Kidney (tissue), 14 donors: ENCODE measurements around the gene SIVA1. TPM values are rescaled to one million over a fixed set of nuclear protein-coding genes. Genes with fewer than 3 reads are reported as not detected.

Experiments used
- DNase-seq, 5 donors: peaks; one replicate each; pipeline ENCODE4 v3.0.0-alpha.2; 2013 to 2020
- FAIRE-seq: peaks from 2 replicates; lab custom pipeline; 2012; peaks lifted over from hg19 to GRCh38; lab: Jason Lieb, UNC
- H3K27ac ChIP-seq, 2 donors: one replicate each; pipeline ENCODE4 v1.7.0; 2013; ENCODE audit warnings: low read depth in 2 of 2, low read length in 2 of 2, inconsistent platforms in 1 of 2
- H3K27me3 ChIP-seq: one replicate; pipeline ENCODE4 v1.7.1; 2013; ENCODE audit warnings: low read length, inconsistent platforms; ENCODE audit not compliant: control insufficient read depth, insufficient read depth
- H3K36me3 ChIP-seq, 3 donors: one replicate each; pipeline versions ENCODE4 v1.7.0 to v1.7.1; 2013; ENCODE audit warnings: low read length in 3 of 3, control low read depth in 1 of 3, inconsistent platforms in 1 of 3; ENCODE audit not compliant: insufficient read depth in 3 of 3, control insufficient read depth in 2 of 3
- H3K4me1 ChIP-seq, 3 donors: one replicate each; pipeline versions ENCODE4 v1.7.0 to v1.7.1; 2013; ENCODE audit warnings: low read length in 3 of 3, inconsistent platforms in 1 of 3, low read depth in 1 of 3; ENCODE audit not compliant: control insufficient read depth in 2 of 3, insufficient read depth in 2 of 3
- H3K4me3 ChIP-seq, 3 donors: one replicate each; pipeline versions ENCODE4 v1.7.0 to v1.8.1; 2013; ENCODE audit warnings: low read length in 3 of 3, control low read depth in 1 of 3, inconsistent platforms in 1 of 3
- H3K9ac ChIP-seq, 3 donors: one replicate each; pipeline versions ENCODE4 v1.7.0 to v1.7.1; 2013; ENCODE audit warnings: low read length in 3 of 3, control low read depth in 1 of 3, inconsistent platforms in 1 of 3
- H3K9me3 ChIP-seq, 3 donors: one replicate each; pipeline versions ENCODE4 v1.7.0 to v1.7.1; 2013; ENCODE audit warnings: low read length in 3 of 3, control low read depth in 1 of 3, inconsistent platforms in 1 of 3; ENCODE audit not compliant: control insufficient read depth in 2 of 3, insufficient read depth in 1 of 3
- CTCF ChIP-seq: IDR thresholded peaks from 3 replicates; pipeline ENCODE4 v1.5.1; 2012; ENCODE audit warnings: mild to moderate bottlenecking, moderate library complexity, borderline replicate concordance; ENCODE audit not compliant: insufficient read depth; ENCODE audit errors: extremely low read depth
- intact Hi-C: fragments of 100-400 bp; cut with DNase I; formaldehyde crosslinking; loops from one replicate; pipeline ENCODE4 v1.11.1; 2022
- polyA plus RNA-seq: library from polyadenylated mRNA; stranded (reverse); fragments of 350-450 nt; fragmentation: Illumina TruSeq; extraction: RNeasy Lipid Tissue Mini Kit (QIAGEN cat#74804); gene quantifications from one replicate; pipeline ENCODE4 v1.2.3, GENCODE V29; 2014; ENCODE audit warnings: low read depth, low replicate concordance; ENCODE audit not compliant: insufficient read depth
- total RNA-seq: library from RNA; stranded (reverse); fragmentation: NEBNext Ultra II Directional; extraction: Animal tissue kit (Norgen Biotek cat#: 25700); gene quantifications from one replicate; pipeline ENCODE4 v1.2.1, GENCODE V29; 2021
- donor health status: control.
- donor health status: control.
- donor health status: control.
- donor health status: control.
- donor health status: control.
- donor health status: DM: yes; HTN: yes; CAD: no.
- donor health status: Normal renal cell carcinoma (clear cell type).

SIVA1 gene
- total and polyA plus RNA-seq, 2 donors from 2014 or later: 65.7 to 124 TPM

GRCh38 chr14:104715416-104715815, 37.5 kb upstream of the SIVA1 start:
- no peaks in the 10 kb centered on the region for H3K27me3 ChIP-seq
- DNase-seq: no peak
- FAIRE-seq: no peak
- no peak overlapping the region for H3K9ac ChIP-seq
- intact Hi-C loops: no loop called here
- no peak for TF ChIP-seq CTCF
- H3K9me3 ChIP-seq: no peaks in the 10 kb centered on the region
- H3K4me1 ChIP-seq: peaks cover 0 to 6% (median 3%) of the 10 kb centered on the region in 3 donors
- H3K4me3 ChIP-seq: no peak overlapping the region
- H3K36me3 ChIP-seq: peaks cover under 1 to 13% (median 3%) of the 10 kb centered on the region in 3 donors
- no peak overlapping the region for H3K27ac ChIP-seq

GRCh38 chr14:104715871-104716270, 37.1 kb upstream of the SIVA1 start:
- no peak overlapping the region for H3K27ac ChIP-seq
- no peaks in the 10 kb centered on the region for H3K27me3 ChIP-seq
- no peaks in the 10 kb centered on the region for H3K9me3 ChIP-seq
- intact Hi-C loops: no loop called here
- no peak overlapping the region for H3K4me3 ChIP-seq
- H3K4me1 ChIP-seq: peaks cover 0 to 6% (median 3%) of the 10 kb centered on the region in 3 donors
- TF ChIP-seq CTCF: no peak
- FAIRE-seq: no peak
- no peak overlapping the region for H3K9ac ChIP-seq
- DNase-seq: no peak
- peaks cover 0 to 10% (median 2%) of the 10 kb centered on the region in 3 donors for H3K36me3 ChIP-seq

- H3K9me3 ChIP-seq: no peaks in the 10 kb centered on the region
- no peak overlapping the region for H3K27ac ChIP-seq
- peaks cover 0 to 6% (median 6%) of the 10 kb centered on the region in 3 donors for H3K4me1 ChIP-seq
- DNase-seq (no peak), FAIRE-seq (no peak)
- no peaks in the 10 kb centered on the region for H3K27me3 ChIP-seq
- peaks cover 0 to 9% (median 2%) of the 10 kb centered on the region in 3 donors for H3K36me3 ChIP-seq
- TF ChIP-seq CTCF: no peak
- H3K4me3 ChIP-seq: no peak overlapping the region
- intact Hi-C loops: no loop called here
- H3K9ac ChIP-seq: no peak overlapping the region
Observed at GRCh38 chr14:104717137-104717536, 35.8 kb upstream of the SIVA1 start.

- no peak for FAIRE-seq
- Histone ChIP-seq H3K9me3 (no peaks in the 10 kb centered on the region), H3K9ac (no peak overlapping the region), H3K27me3 (no peaks in the 10 kb centered on the region), H3K4me1 (peaks cover 0 to 6% (median 6%) of the 10 kb centered on the region in 3 donors), H3K4me3 (no peak overlapping the region), H3K36me3 (peaks cover 0 to 4% (median 2%) of the 10 kb centered on the region in 3 donors), H3K27ac (no peak overlapping the region)
- intact Hi-C loops: no loop called here
- TF ChIP-seq CTCF: no peak
- DNase-seq: peak in 3 of 5 donors; percentile 31 to 72 (median 57)
Observed at GRCh38 chr14:104717646-104718045, 35.3 kb upstream of the SIVA1 start.
